Right lobe of liver (tissue), 6 donors: ENCODE data around the gene INTS3. TPM values are rescaled to one million over a fixed set of nuclear protein-coding genes. Genes with fewer than 3 reads are reported as not detected.

Experiments used
- ATAC-seq, 4 donors: fragments of 200-7000 bp; cut with Tn5 transposase; one replicate each; pipeline ENCODE4 v1.9.1; 2020; ENCODE audit warnings: mild to moderate bottlenecking in 4 of 4, moderate library complexity in 4 of 4
- DNase-seq, 3 donors: peaks; one replicate each; pipeline ENCODE4 v3.0.0-alpha.2; 2020
- H3K27ac ChIP-seq, 3 donors: fragments of 200-600 bp; one replicate each; pipeline ENCODE4 v1.8.0; 2022
- H3K27me3 ChIP-seq, 2 donors: fragments of 200-600 bp; one replicate each; pipeline ENCODE4 v1.8.0; 2022
- H3K36me3 ChIP-seq, 4 donors: fragments of 200-600 bp; sonication (generic) in 1 of 4; one replicate each; pipeline versions ENCODE4 v1.5.1 to v1.8.0; 2017 to 2022; ENCODE audit warnings: control low read depth in 1 of 4
- H3K4me1 ChIP-seq, 4 donors: fragments of 200-600 bp; sonication (generic) in 1 of 4; one replicate each; pipeline versions ENCODE4 v1.5.1 to v1.8.0; 2017 to 2022; ENCODE audit warnings: control low read depth in 1 of 4
- H3K4me3 ChIP-seq, 3 donors: fragments of 200-600 bp; one replicate each; pipeline ENCODE4 v1.8.0; 2022
- H3K9me3 ChIP-seq, 4 donors: fragments of 200-600 bp; sonication (generic) in 1 of 4; one replicate each; pipeline versions ENCODE4 v1.5.1 to v1.8.0; 2017 to 2022; ENCODE audit warnings: control low read depth in 1 of 4
- CTCF ChIP-seq, 4 donors: fragments of 200-600 bp in 3 of 4; fragments of 450-650 bp in 1 of 4; IDR thresholded peaks; one replicate each; pipeline versions ENCODE4 v1.5.1 to v1.8.0; 2016 to 2022; ENCODE audit warnings: antibody characterized with exemption in 4 of 4, mild to moderate bottlenecking in 2 of 4
- POLR2A ChIP-seq: fragments of 450-650 bp; IDR thresholded peaks from one replicate; pipeline ENCODE4 v1.6.1; 2017; ENCODE audit warnings: antibody characterized with exemption, mild to moderate bottlenecking
- WGBS: methylation state at CpG from one replicate; pipeline ENCODE4 v1.1.6; 2018; ENCODE audit warnings: low coverage, low lambda C conversion rate; ENCODE audit not compliant: insufficient coverage; ENCODE audit errors: missing lambda C conversion rate; 5-methylcytosine and 5-hydroxymethylcytosine counted together
- intact Hi-C, 2 donors: fragments of 100-400 bp; cut with DNase I; formaldehyde crosslinking; loops; one replicate each; pipeline versions ENCODE4 v1.11.2 to v1.14.1; 2022
- long read RNA-seq: library from polyadenylated mRNA; unstranded; transcript quantifications from one replicate; pipeline ENCODE4 v2.0.0, GENCODE V29; 2019
- total RNA-seq, 6 experiments: library from RNA; depleted of rRNA in 2 of 6; stranded (reverse); fragments of >200 nt in 2 of 6; fragmentation: NEBNext Ultra II Directional in 3 of 6; extraction: Animal tissue kit (Norgen Biotek cat#: 25700) in 3 of 6; gene quantifications; one replicate each; pipeline versions ENCODE4 v1.1.0 to v1.2.4, GENCODE V29; 2016 to 2023
- donor health status: DM: no; HTN: yes; CAD: no.
- donor health status: DM: no; HTN: no; CAD: no.
- donor health status: DM: no; HTN: no; CAD: no.
- donor health status: DM: no; HTN: yes; CAD: no.
- donor health status: DM: no; HTN: yes; CAD: no.

INTS3 gene
- 10 to 100 TPM; 16.5 to 29.1 (median 22.6) TPM for total RNA-seq
- long read RNA-seq, partial matches to known transcripts = 2 of 2 reads
- long read RNA-seq, other reads (novel, unspliced or antisense) = 0 of 2 reads

- peak; percentile 98 to 100 (median 99) for ATAC-seq
- intact Hi-C loops = no loop called here
- H3K27ac ChIP-seq = peak within 1 kb of the TSS; percentile 93 to 98 (median 95)
- H3K27me3 ChIP-seq = no peaks in the 10 kb centered on the region
- H3K9me3 ChIP-seq = no peaks in the 10 kb centered on the region
- DNase-seq = peak; percentile 100
- H3K4me3 ChIP-seq = peak within 1 kb of the TSS; percentile 75 to 87 (median 80)
- TF ChIP-seq CTCF (IDR thresholded peaks at IDR 0.05) = no peak
- TF ChIP-seq POLR2A = peak; percentile 46
- 1% methylated on average over 26 of the region's 49 CpGs for WGBS
- no peaks in the 10 kb centered on the region for H3K36me3 ChIP-seq
- peaks cover 0 to 16% (median 2%) of the 10 kb centered on the region in 4 donors for H3K4me1 ChIP-seq
These were observed at the start of gene INTS3 for GRCh38 chr1:153727463-153728304. Gene INTS3 (plus strand): TSS chr1:153728050. CDS start chr1:153728635, 585 bp downstream.

- Histone ChIP-seq H3K27ac (peak within 1 kb of the TSS in 2 of 3 donors; percentile 18 to 28), H3K4me3 (peak within 1 kb of the TSS; percentile 44 to 51 (median 50)), H3K4me1 (peaks cover 0 to 23% (median 3%) of the 10 kb centered on the region in 4 donors), H3K9me3 (no peaks in the 10 kb centered on the region), H3K36me3 (no peaks in the 10 kb centered on the region), H3K27me3 (peaks cover 0 to 7% of the 10 kb centered on the region in 2 donors)
- peak; percentile 69 to 76 (median 75) for ATAC-seq
- WGBS = 0% methylated on average over 18 of the region's 78 CpGs
- intact Hi-C loops = loop anchor here (5.0 to 10.0 kb wide), 3 partner anchors 69 to 306 kb away; partner anchors contain the start of genes RAB13 (in 1 of the 2) and SLC27A3 (in 1 of the 2)
- peak in 2 of 3 donors; percentile 58 to 66 for DNase-seq
- TF ChIP-seq CTCF (IDR thresholded peaks at IDR 0.05) (no peak), POLR2A (no peak)
These were observed 49.1 kb upstream of the INTS3 start, which contains the start of gene NPR1 for GRCh38 chr1:153678519-153679336. Gene NPR1 (plus strand): TSS chr1:153678688. CDS start chr1:153679109, 421 bp downstream.

- DNase-seq (peak in 2 of 3 donors; percentile 37 to 58), ATAC-seq (peak; percentile 23 to 32 (median 26))
- no peak for TF ChIP-seq CTCF (IDR thresholded peaks at IDR 0.05)
- TF ChIP-seq POLR2A = no peak
- Histone ChIP-seq H3K4me3 (peak overlapping the region; percentile 44 to 51 (median 50)), H3K36me3 (no peaks in the 10 kb centered on the region), H3K4me1 (peaks cover 0 to 23% (median 3%) of the 10 kb centered on the region in 4 donors), H3K27ac (peak overlapping the region in 2 of 3 donors; percentile 18 to 28), H3K27me3 (peaks cover 0 to 7% of the 10 kb centered on the region in 2 donors), H3K9me3 (no peaks in the 10 kb centered on the region)
- WGBS = 11% methylated on average over 9 of the region's 73 CpGs
- intact Hi-C loops = loop anchor here (5.0 to 10.0 kb wide), 4 partner anchors 68 to 305 kb away; partner anchors contain the start of genes RAB13 (in 1 of the 2) and SLC27A3 (in 1 of the 2)
These were observed 48.3 kb upstream of the INTS3 start for GRCh38 chr1:153679337-153680119.
